WERI-Rb-1 (cell line): Measurements from ENCODE around the gene ADRB2.
"Not testable (repeated sequence)": the region's sequence is repeated elsewhere in the genome, so short reads cannot be mapped to it uniquely, and the experiment has no call there.

Source experiments
- DNase-seq: peaks from one replicate; pipeline ENCODE4 v3.0.0-alpha.2; 2020
- H3K27ac ChIP-seq: fragments of 250-450 bp; sonication (Bioruptor Pico); 2 replicates; pipeline ENCODE4 v1.5.1; 2020; ENCODE audit warnings: mild to moderate bottlenecking, moderate library complexity
- H3K27me3 ChIP-seq: fragments of 250-450 bp; sonication (Bioruptor Pico); 2 replicates; pipeline ENCODE4 v1.5.1; 2021; ENCODE audit warnings: mild to moderate bottlenecking, low read depth, moderate library complexity; ENCODE audit not compliant: insufficient read depth, severe bottlenecking
- H3K36me3 ChIP-seq: fragments of 250-450 bp; sonication (Bioruptor Pico); 2 replicates; pipeline ENCODE4 v1.5.1; 2020; ENCODE audit warnings: mild to moderate bottlenecking, moderate library complexity
- H3K4me3 ChIP-seq: 2 replicates; pipeline ENCODE4 v1.5.1; 2011; ENCODE audit warnings: low read depth, mild to moderate bottlenecking, control low read depth, low read length
- H3K9me3 ChIP-seq: fragments of 250-450 bp; sonication (Bioruptor Pico); 2 replicates; pipeline ENCODE4 v1.5.1; 2021; ENCODE audit warnings: mild to moderate bottlenecking, moderate library complexity; ENCODE audit not compliant: severe bottlenecking
- TF ChIP-seq, protein P1 (sequence below): IDR thresholded peaks from 2 replicates; pipeline ENCODE4 v1.5.1; 2011; ENCODE audit warnings: low read depth, mild to moderate bottlenecking, control low read depth, inconsistent platforms, low read length

Gene ADRB2

DNA sequence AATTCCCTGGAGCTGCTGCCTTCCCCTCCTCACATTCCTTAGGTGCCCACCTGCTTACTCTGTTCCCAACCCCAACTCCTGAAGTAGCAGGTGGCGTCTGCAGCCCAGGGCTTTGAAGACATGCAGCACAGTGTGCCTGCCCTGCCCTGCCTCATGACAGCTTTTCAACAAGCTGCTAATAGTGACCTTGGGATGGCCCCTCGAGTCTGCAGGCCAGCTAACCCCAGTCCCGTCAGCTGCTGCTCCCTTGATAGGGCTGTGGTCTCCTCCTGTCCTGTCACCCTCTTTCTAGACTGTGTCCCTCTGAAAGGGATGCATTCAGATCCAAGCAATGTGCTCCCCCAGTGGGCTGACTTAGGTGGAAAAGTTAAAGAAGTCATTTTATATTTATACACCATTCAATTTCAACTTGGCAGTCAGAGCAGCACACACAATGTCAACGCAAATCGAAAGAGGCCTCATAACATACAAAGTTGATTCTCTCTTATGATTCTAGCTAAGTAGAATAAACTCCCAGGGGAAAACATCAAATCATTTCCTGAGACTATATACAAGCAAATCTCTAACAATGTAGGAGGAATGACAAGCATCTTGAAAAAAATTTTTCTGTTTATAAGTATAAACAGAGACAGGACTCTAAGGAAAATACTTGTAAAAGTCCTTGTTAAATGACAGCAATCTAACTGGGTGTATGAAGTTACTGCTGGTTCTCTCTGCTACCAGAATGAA is 37.9 kb downstream of the ADRB2 start:
- Histone ChIP-seq H3K27me3 (peaks cover 33% of the 10 kb centered on the region), H3K4me3 (no peak overlapping the region), H3K27ac (no peak overlapping the region), H3K9me3 (no peaks in the 10 kb centered on the region), H3K36me3 (no peaks in the 10 kb centered on the region)
- no peak for DNase-seq
- TF ChIP-seq, protein P1, sequence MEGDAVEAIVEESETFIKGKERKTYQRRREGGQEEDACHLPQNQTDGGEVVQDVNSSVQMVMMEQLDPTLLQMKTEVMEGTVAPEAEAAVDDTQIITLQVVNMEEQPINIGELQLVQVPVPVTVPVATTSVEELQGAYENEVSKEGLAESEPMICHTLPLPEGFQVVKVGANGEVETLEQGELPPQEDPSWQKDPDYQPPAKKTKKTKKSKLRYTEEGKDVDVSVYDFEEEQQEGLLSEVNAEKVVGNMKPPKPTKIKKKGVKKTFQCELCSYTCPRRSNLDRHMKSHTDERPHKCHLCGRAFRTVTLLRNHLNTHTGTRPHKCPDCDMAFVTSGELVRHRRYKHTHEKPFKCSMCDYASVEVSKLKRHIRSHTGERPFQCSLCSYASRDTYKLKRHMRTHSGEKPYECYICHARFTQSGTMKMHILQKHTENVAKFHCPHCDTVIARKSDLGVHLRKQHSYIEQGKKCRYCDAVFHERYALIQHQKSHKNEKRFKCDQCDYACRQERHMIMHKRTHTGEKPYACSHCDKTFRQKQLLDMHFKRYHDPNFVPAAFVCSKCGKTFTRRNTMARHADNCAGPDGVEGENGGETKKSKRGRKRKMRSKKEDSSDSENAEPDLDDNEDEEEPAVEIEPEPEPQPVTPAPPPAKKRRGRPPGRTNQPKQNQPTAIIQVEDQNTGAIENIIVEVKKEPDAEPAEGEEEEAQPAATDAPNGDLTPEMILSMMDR: no peak

DNA sequence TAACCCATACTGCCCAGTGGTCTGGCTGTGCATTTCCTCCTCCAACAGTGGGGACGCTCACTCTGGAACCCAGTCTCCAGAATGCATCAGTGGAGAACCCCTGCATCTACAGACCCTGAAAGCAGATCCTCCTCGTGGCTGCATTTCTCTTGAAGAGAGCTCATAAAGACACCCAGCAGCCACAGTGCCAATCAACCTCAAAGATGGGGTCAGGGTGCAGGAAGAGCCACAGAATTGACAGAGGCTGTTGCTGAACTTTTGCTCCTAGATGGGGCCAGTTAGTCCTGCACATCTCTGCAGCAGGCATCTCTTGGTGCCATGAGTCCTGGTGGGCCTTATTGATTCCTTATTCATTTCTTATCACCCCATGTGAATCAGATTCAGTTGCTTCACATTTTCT is 39.6 kb downstream of the ADRB2 start:
- H3K27me3 ChIP-seq: peaks cover 31% of the 10 kb centered on the region
- TF ChIP-seq, protein P1: no peak
- no peaks in the 10 kb centered on the region for H3K9me3 ChIP-seq
- DNase-seq: no peak
- no peak overlapping the region for H3K4me3 ChIP-seq
- no peaks in the 10 kb centered on the region for H3K36me3 ChIP-seq
- no peak overlapping the region for H3K27ac ChIP-seq

DNA sequence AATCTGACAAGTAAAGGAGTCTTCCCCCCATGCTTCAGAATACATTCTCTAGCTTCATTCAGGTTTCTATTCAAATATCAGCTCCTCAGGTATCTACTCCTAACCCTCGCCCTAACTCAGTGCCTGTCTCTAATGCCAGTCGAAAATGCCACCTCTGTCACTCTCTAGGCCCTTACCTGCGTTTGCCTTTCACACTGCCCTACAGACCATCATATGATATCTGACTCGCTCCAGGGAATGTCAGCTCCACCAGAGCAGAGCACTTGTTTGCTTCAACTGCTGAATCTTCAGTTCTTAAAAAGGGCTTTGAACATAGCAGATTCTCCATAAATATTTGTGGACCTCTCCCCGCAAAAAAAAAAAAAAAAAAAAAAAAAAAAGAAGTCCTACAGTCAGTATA is 46.7 kb downstream of the ADRB2 start:
- TF ChIP-seq, protein P1: no peak
- H3K4me3 ChIP-seq: no peak overlapping the region
- H3K27me3 ChIP-seq: peaks cover 36% of the 10 kb centered on the region
- no peaks in the 10 kb centered on the region for H3K36me3 ChIP-seq
- H3K27ac ChIP-seq: no peak overlapping the region
- H3K9me3 ChIP-seq: no peaks in the 10 kb centered on the region
- DNase-seq: no peak

DNA sequence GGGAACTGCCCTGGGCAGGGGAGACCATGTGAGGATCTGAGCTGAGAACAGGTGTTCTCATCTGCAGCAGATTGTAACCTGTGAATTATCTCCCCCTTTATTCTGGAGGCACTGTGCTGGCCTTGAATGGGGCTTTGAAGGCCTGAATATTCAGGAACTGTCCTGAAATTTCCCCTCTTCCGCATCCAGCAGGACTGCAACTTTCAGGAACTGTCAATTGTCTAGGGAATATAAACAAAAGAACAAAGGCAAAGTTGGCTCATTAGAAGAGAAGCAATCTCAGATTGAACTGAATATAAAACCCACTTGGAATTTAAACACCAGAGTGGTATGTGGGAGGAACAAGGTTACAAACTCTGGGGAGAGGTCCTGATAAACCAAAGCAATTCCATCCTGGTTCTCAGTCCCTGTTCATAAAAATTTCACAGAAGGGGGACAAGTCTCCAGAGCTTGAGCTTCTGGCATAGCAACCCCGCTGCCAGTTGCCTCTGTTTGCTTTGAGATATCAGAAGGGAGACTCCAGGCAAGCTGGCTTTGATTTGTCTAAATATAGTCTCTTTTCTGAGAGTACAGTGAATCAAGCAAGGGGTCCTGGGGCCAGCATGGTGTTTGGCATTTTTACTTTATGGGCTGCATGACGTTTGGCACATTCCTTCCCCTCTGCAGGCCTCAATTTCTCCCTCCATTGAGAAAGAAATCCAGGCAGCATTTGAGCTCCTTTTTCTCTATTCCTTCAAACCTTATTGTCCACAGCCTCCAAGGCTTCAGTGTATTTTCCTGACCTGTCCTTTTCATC is 47.5 kb downstream of the ADRB2 start:
- H3K36me3 ChIP-seq: no peaks in the 10 kb centered on the region
- no peaks in the 10 kb centered on the region for H3K9me3 ChIP-seq
- H3K27ac ChIP-seq: no peak overlapping the region
- peaks cover 35% of the 10 kb centered on the region for H3K27me3 ChIP-seq
- no peak overlapping the region for H3K4me3 ChIP-seq
- no peak for DNase-seq
- TF ChIP-seq, protein P1: no peak

DNA sequence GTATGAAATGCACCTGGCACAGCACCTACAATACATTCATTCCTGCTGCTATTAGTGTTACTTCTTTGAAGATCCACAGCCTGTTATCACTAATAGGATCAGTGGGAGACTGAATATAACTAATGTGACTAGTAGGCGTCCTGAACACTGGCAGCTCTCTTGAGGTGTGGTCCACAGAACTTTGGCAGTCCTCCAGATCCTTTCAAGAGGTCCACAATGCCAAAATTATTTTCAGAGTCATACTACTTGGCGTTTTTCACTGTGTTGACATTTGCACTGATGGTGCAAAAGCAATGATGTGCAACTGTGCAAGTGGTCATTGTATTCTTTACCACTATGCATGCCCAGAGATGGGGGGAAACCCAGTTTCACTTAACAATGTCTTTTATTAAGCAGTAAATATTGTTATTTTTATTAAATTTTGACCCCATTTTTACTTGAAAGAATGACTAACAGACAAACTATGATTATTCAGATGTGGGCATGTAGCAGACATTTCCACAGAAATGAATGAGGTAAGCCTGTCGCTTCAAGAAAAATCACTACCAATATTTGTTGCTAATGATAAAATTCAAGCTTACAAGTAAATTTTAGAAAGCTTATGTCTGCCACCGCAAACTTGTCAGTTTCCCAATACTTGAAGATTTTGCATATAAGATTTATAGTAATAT is 48.9 kb downstream of the ADRB2 start:
- Histone ChIP-seq H3K27ac (no peak overlapping the region), H3K27me3 (peaks cover 38% of the 10 kb centered on the region), H3K9me3 (no peaks in the 10 kb centered on the region), H3K4me3 (no peak overlapping the region), H3K36me3 (no peaks in the 10 kb centered on the region)
- no peak for DNase-seq
- TF ChIP-seq, protein P1: no peak

DNA sequence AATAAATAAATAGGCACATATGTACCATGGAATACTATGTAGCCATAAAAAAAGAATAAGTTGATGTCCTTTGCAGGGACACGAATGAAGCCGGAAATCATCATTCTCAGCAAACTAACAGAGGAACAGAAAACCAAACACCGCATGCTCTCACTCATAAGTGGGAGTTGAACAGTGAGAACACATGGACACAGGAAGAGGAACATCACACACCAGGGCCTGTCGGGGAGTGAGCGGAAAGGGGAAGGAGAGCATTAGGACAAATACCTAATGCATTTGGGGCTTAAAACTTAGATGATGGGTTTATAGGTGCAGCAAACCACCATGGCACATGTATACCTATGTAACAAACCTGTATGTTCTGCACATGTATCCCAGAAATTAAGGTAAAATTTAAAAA is 51.0 kb downstream of the ADRB2 start:
- not testable (repeated sequence) for H3K27ac ChIP-seq, DNase-seq, H3K36me3 ChIP-seq, H3K4me3 ChIP-seq, H3K9me3 ChIP-seq
- peaks cover 33% of the 10 kb centered on the region for H3K27me3 ChIP-seq
